Esophagus squamous epithelium (tissue), 4 donors: ENCODE measurements around the gene ERCC1.

Source experiments
- CTCF ChIP-seq, 6 experiments: fragments of 450-650 bp in 4 of 6; fragments of 200-600 bp in 2 of 6; sonication (generic) in 2 of 6; IDR thresholded peaks; one replicate each; pipeline ENCODE4 v1.5.1; 2016 to 2019; ENCODE audit warnings: antibody characterized with exemption in 6 of 6, mild to moderate bottlenecking in 4 of 6, moderate library complexity in 4 of 6
- POLR2A ChIP-seq, 4 donors: fragments of 450-650 bp; IDR thresholded peaks; one replicate each; pipeline ENCODE4 v1.6.1; 2017; ENCODE audit warnings: antibody characterized with exemption in 4 of 4, mild to moderate bottlenecking in 4 of 4, moderate library complexity in 3 of 4

GRCh38 chr19:45421947-45422498 lies 1.7 kb downstream of the ERCC1 start:
- no peak for TF ChIP-seq CTCF (IDR thresholded peaks at IDR 0.05)
- TF ChIP-seq POLR2A (IDR thresholded peaks at IDR 0.05), result no peak
